Stimulated activated CD8-positive, alpha-beta memory T cell treated with anti-CD3 and anti-CD28 coated beads, Interleukin-15, amount 100 ng/mL, for 1 hour (primary cell): ENCODE measurements around the gene MRPL46.
"Not testable (repeated sequence)": the region's sequence is repeated elsewhere in the genome, so short reads cannot be mapped to it uniquely, and the experiment has no call there.

Experiments
- DNase-seq: peaks from one replicate; pipeline ENCODE4 v3.0.0-alpha.2; 2020; ENCODE audit warnings: low read depth

MRPL46 gene

GRCh38 chr15:88441076-88441730, 26.0 kb downstream of the MRPL46 start:
- no peak for DNase-seq

GRCh38 chr15:88440021-88440420, 27.2 kb downstream of the MRPL46 start:
- DNase-seq = no peak

GRCh38 chr15:88438181-88438580, 29.0 kb downstream of the MRPL46 start:
- DNase-seq = no peak

GRCh38 chr15:88434106-88434505, 33.1 kb downstream of the MRPL46 start:
- DNase-seq = not testable (repeated sequence)

GRCh38 chr15:88433046-88433685, 34.0 kb downstream of the MRPL46 start:
- no peak for DNase-seq

- no peak for DNase-seq
Observed at GRCh38 chr15:88431441-88431840, 35.7 kb downstream of the MRPL46 start.

GRCh38 chr15:88430051-88430450, 37.1 kb downstream of the MRPL46 start:
- no peak for DNase-seq

GRCh38 chr15:88428805-88429605, 38.2 kb downstream of the MRPL46 start:
- no peak for DNase-seq

- DNase-seq = no peak
Observed at GRCh38 chr15:88428053-88428452, 39.1 kb downstream of the MRPL46 start.

GRCh38 chr15:88426304-88426703, 40.9 kb downstream of the MRPL46 start:
- no peak for DNase-seq

- no peak for DNase-seq
Observed at GRCh38 chr15:88423331-88423730, 43.9 kb downstream of the MRPL46 start.

GRCh38 chr15:88419830-88420229, 47.4 kb downstream of the MRPL46 start:
- no peak for DNase-seq
